Neuronal stem cell (in vitro differentiated cells): Measurements from ENCODE around the gene COLEC11.
"Not testable (repeated sequence)": the region's sequence is repeated elsewhere in the genome, so short reads cannot be mapped to it uniquely, and the experiment has no call there.

ENCODE experiments used
- DNase-seq: peaks from one replicate; pipeline ENCODE4 v3.0.0-alpha.2; 2013; ENCODE audit warnings: low spot score
- H2AFZ ChIP-seq: one replicate; pipeline ENCODE4 v1.6.1; 2013; ENCODE audit warnings: mild to moderate bottlenecking, low read length, inconsistent platforms
- H2AK5ac ChIP-seq: 2 replicates; pipeline ENCODE4 v1.6.1; 2013; ENCODE audit warnings: low read depth, mild to moderate bottlenecking, inconsistent platforms, low read length, moderate library complexity, mixed read lengths
- H2BK120ac ChIP-seq: 2 replicates; pipeline ENCODE4 v1.6.1; 2013; ENCODE audit warnings: low read depth, mild to moderate bottlenecking, inconsistent platforms, low read length, moderate library complexity, mixed read lengths
- H2BK12ac ChIP-seq: one replicate; pipeline ENCODE4 v1.6.1; 2013; ENCODE audit warnings: low read length, inconsistent platforms
- H2BK15ac ChIP-seq: 2 replicates; pipeline ENCODE4 v1.6.1; 2013; ENCODE audit warnings: mild to moderate bottlenecking, low read length, inconsistent platforms, mixed read lengths
- H2BK5ac ChIP-seq: one replicate; pipeline ENCODE4 v1.6.1; 2013; ENCODE audit warnings: inconsistent platforms, mild to moderate bottlenecking, low read length, moderate library complexity
- H3K14ac ChIP-seq: one replicate; pipeline ENCODE4 v1.6.1; 2013; ENCODE audit warnings: low read length, inconsistent platforms
- H3K18ac ChIP-seq: 2 replicates; pipeline ENCODE4 v1.6.1; 2013; ENCODE audit warnings: low read length, inconsistent platforms
- H3K23ac ChIP-seq: 2 replicates; pipeline ENCODE4 v1.6.1; 2013; ENCODE audit warnings: low read depth, mild to moderate bottlenecking, mixed read lengths, low read length, inconsistent platforms; ENCODE audit not compliant: poor library complexity
- H3K27ac ChIP-seq: replicated peaks from 3 replicates; pipeline ENCODE4 v1.5.1; 2013; ENCODE audit warnings: low read length, inconsistent platforms
- H3K27me3 ChIP-seq, 3 experiments: 2 replicates each; pipeline ENCODE4 v1.6.1; 2013; ENCODE audit warnings: low read length in 3 of 3, mild to moderate bottlenecking in 2 of 3, inconsistent platforms in 1 of 3, low read depth in 1 of 3, mixed read lengths in 1 of 3, moderate library complexity in 1 of 3; ENCODE audit not compliant: control insufficient read depth in 3 of 3, insufficient read depth in 3 of 3
- H3K36me3 ChIP-seq, 2 donors: replicated peaks in 1 of 2; 2 replicates each; pipeline ENCODE4 v1.6.1; 2013; ENCODE audit warnings: low read length in 2 of 2; ENCODE audit not compliant: control insufficient read depth in 2 of 2, insufficient read depth in 2 of 2
- H3K4ac ChIP-seq: 2 replicates; pipeline ENCODE4 v1.6.1; 2013; ENCODE audit warnings: inconsistent platforms, mild to moderate bottlenecking, low read length, moderate library complexity
- H3K4me1 ChIP-seq, 2 donors: 1 replicate in 1 of 2; 2 replicates in 1 of 2; pipeline ENCODE4 v1.6.1; 2013; ENCODE audit warnings: low read length in 2 of 2, low read depth in 1 of 2; ENCODE audit not compliant: control insufficient read depth in 2 of 2, insufficient read depth in 1 of 2
- H3K4me2 ChIP-seq: one replicate; pipeline ENCODE4 v1.6.1; 2013; ENCODE audit warnings: mild to moderate bottlenecking, low read length, inconsistent platforms; ENCODE audit not compliant: insufficient read depth, poor library complexity, severe bottlenecking
- H3K4me3 ChIP-seq, 2 donors: 2 replicates each; pipeline ENCODE4 v1.5.1; 2013; ENCODE audit warnings: low read length in 2 of 2, mild to moderate bottlenecking in 2 of 2, inconsistent platforms in 1 of 2, moderate library complexity in 1 of 2
- H3K79me1 ChIP-seq: one replicate; pipeline ENCODE4 v1.6.1; 2013; ENCODE audit warnings: low read depth, mild to moderate bottlenecking, inconsistent platforms, low read length, moderate library complexity
- H3K9ac ChIP-seq: one replicate; pipeline ENCODE4 v1.6.1; 2013; ENCODE audit warnings: mild to moderate bottlenecking, low read depth, low read length, inconsistent platforms; ENCODE audit not compliant: poor library complexity
- H3K9me3 ChIP-seq, 2 donors: replicated peaks in 1 of 2; 2 replicates each; pipeline versions ENCODE3 to v1.6.1; 2013; ENCODE audit warnings: low read length in 2 of 2, mild to moderate bottlenecking in 2 of 2, inconsistent platforms in 1 of 2, low read depth in 1 of 2, mixed read lengths in 1 of 2, moderate library complexity in 1 of 2; ENCODE audit not compliant: control insufficient read depth in 2 of 2, insufficient read depth in 1 of 2
- H4K8ac ChIP-seq: one replicate; pipeline ENCODE4 v1.6.1; 2013; ENCODE audit warnings: low read depth, mild to moderate bottlenecking, inconsistent platforms, low read length, moderate library complexity
- H4K91ac ChIP-seq: one replicate; pipeline ENCODE4 v1.6.1; 2013; ENCODE audit warnings: low read length, low read depth, mild to moderate bottlenecking, inconsistent platforms; ENCODE audit not compliant: poor library complexity
- WGBS, 2 donors: extraction: QIAGEN DNeasy Blood & Tissue Kit; methylation state at CpG; one replicate each; pipeline ENCODE4 v1.1.7; 2013; ENCODE audit warnings: missing lambda C conversion rate in 2 of 2, mixed read lengths in 1 of 2; ENCODE audit not compliant: insufficient read length in 2 of 2, insufficient replicate concordance in 1 of 2; ENCODE audit errors: extremely low coverage in 2 of 2; 5-methylcytosine and 5-hydroxymethylcytosine counted together

The COLEC11 gene

GRCh38 chr2:3635171-3635974 lies 40.5 kb downstream of the COLEC11 start:
- H2BK15ac ChIP-seq, result no peak overlapping the region
- H3K14ac ChIP-seq, result peak overlapping the region; percentile 58
- no peak overlapping the region for H3K23ac ChIP-seq
- no peaks in the 10 kb centered on the region for H3K9me3 ChIP-seq
- H4K91ac ChIP-seq, result no peak overlapping the region
- peak overlapping the region; percentile 25 for H3K18ac ChIP-seq
- peak overlapping the region; percentile 30 for H3K9ac ChIP-seq
- H4K8ac ChIP-seq, result no peak overlapping the region
- H2AFZ ChIP-seq, result no peak overlapping the region
- no peak overlapping the region for H3K4me3 ChIP-seq
- DNase-seq, result no peak
- H3K4ac ChIP-seq, result no peak overlapping the region
- H3K27me3 ChIP-seq, result peaks cover 0 to 16% (median 0%) of the 10 kb centered on the region in 3 experiments
- no peaks in the 10 kb centered on the region for H3K79me1 ChIP-seq
- H3K36me3 ChIP-seq, result peaks cover 0 to 2% of the 10 kb centered on the region in 2 donors
- H2BK12ac ChIP-seq, result no peak overlapping the region
- H3K27ac ChIP-seq, result no peak overlapping the region
- no peak overlapping the region for H2BK5ac ChIP-seq
- H2BK120ac ChIP-seq, result no peak overlapping the region
- no CpG with 5 or more reads among the region's 29 CpGs for WGBS, 2 donors
- no peak overlapping the region for H3K4me2 ChIP-seq
- no peaks in the 10 kb centered on the region for H3K4me1 ChIP-seq
- H2AK5ac ChIP-seq, result no peak overlapping the region

GRCh38 chr2:3635975-3636327 lies 41.0 kb downstream of the COLEC11 start:
- not testable (repeated sequence) for DNase-seq, H3K4me1 ChIP-seq, H3K79me1 ChIP-seq, H2BK120ac ChIP-seq, H3K23ac ChIP-seq, H3K9me3 ChIP-seq, H3K4me3 ChIP-seq, H3K14ac ChIP-seq, H3K4ac ChIP-seq, H3K9ac ChIP-seq, H4K91ac ChIP-seq, H2BK15ac ChIP-seq, H3K4me2 ChIP-seq, H2AFZ ChIP-seq, H3K18ac ChIP-seq, H4K8ac ChIP-seq, H3K27ac ChIP-seq, H2BK5ac ChIP-seq, H2BK12ac ChIP-seq, H2AK5ac ChIP-seq, H3K36me3 ChIP-seq
- no CpG with 5 or more reads among the region's 16 CpGs for WGBS, 2 donors
- peaks cover 0 to 16% (median 0%) of the 10 kb centered on the region in 3 experiments for H3K27me3 ChIP-seq

GRCh38 chr2:3636586-3637310 lies 41.8 kb downstream of the COLEC11 start:
- H3K23ac ChIP-seq, result peak overlapping the region; percentile 22
- H3K36me3 ChIP-seq, result peaks cover 0 to 2% of the 10 kb centered on the region in 2 donors
- H3K18ac ChIP-seq, result no peak overlapping the region
- H3K9me3 ChIP-seq, result no peaks in the 10 kb centered on the region
- no peak overlapping the region for H3K14ac ChIP-seq
- H2BK15ac ChIP-seq, result no peak overlapping the region
- H3K27ac ChIP-seq, result no peak overlapping the region
- H2BK5ac ChIP-seq, result no peak overlapping the region
- no peak overlapping the region for H4K8ac ChIP-seq
- H3K4me2 ChIP-seq, result no peak overlapping the region
- peaks cover 1% of the 10 kb centered on the region for H3K79me1 ChIP-seq
- H2BK120ac ChIP-seq, result no peak overlapping the region
- no peak overlapping the region for H2AFZ ChIP-seq
- no CpG with 5 or more reads among the region's 13 CpGs for whole genome bisulfite sequencing, 2 donors
- H4K91ac ChIP-seq, result no peak overlapping the region
- no peak overlapping the region for H3K4me3 ChIP-seq
- peaks cover 0 to 16% (median 0%) of the 10 kb centered on the region in 3 experiments for H3K27me3 ChIP-seq
- H3K4ac ChIP-seq, result no peak overlapping the region
- H2AK5ac ChIP-seq, result no peak overlapping the region
- peak overlapping the region; percentile 68 for H3K9ac ChIP-seq
- DNase-seq, result no peak
- no peak overlapping the region for H2BK12ac ChIP-seq
- no peaks in the 10 kb centered on the region for H3K4me1 ChIP-seq

- H2AK5ac ChIP-seq, result no peak overlapping the region
- H2BK5ac ChIP-seq, result no peak overlapping the region
- H3K79me1 ChIP-seq, result peaks cover 1% of the 10 kb centered on the region
- H2BK12ac ChIP-seq, result peak overlapping the region; percentile 52
- no peak overlapping the region for H2AFZ ChIP-seq
- H3K27ac ChIP-seq, result no peak overlapping the region
- H3K9ac ChIP-seq, result no peak overlapping the region
- no peak overlapping the region for H2BK120ac ChIP-seq
- no peaks in the 10 kb centered on the region for H3K4me1 ChIP-seq
- peak overlapping the region; percentile 22 for H3K23ac ChIP-seq
- H3K14ac ChIP-seq, result no peak overlapping the region
- no peak overlapping the region for H2BK15ac ChIP-seq
- H3K4me3 ChIP-seq, result no peak overlapping the region
- H3K4me2 ChIP-seq, result no peak overlapping the region
- no peak overlapping the region for H3K4ac ChIP-seq
- WGBS, 2 donors, result no CpG with 5 or more reads among the region's 11 CpGs
- no peak for DNase-seq
- H4K91ac ChIP-seq, result no peak overlapping the region
- H3K36me3 ChIP-seq, result peaks cover 0 to 2% of the 10 kb centered on the region in 2 donors
- H3K18ac ChIP-seq, result no peak overlapping the region
- H3K9me3 ChIP-seq, result no peaks in the 10 kb centered on the region
- H4K8ac ChIP-seq, result no peak overlapping the region
- peaks cover 0 to 16% (median 0%) of the 10 kb centered on the region in 3 experiments for H3K27me3 ChIP-seq
Measured at GRCh38 chr2:3637311-3637675, 42.4 kb downstream of the COLEC11 start.
